ENCODE results near the gene CD80.
A peak's percentile ranks its signal among the peaks of the same experiment; 100 is the strongest.

GRCh38 chr3:119524931-119525662, 34.3 kb downstream of the CD80 start:
- TF ChIP-seq EZH2 (IDR thresholded peaks at IDR 0.05; ENCODE audit: low read length, missing control alignments) (no peak), CTCF (conservative IDR thresholded peaks at IDR 0.05 in 1 of 2, IDR thresholded peaks at IDR 0.05 in 1 of 2; ENCODE audit: low read depth in 1 of 2, low read length in 2 of 2) (peak; percentile 48 to 62)

Measured in fibroblast of lung (primary cell).